ENCODE results near the gene CTR9. TPM values are rescaled to one million over a fixed set of nuclear protein-coding genes. Genes with fewer than 3 reads are reported as not detected.

CTR9 gene
- total and polyA plus RNA-seq, 11 donors = 9.4 to 28.4 (median 18.7) TPM

DNA sequence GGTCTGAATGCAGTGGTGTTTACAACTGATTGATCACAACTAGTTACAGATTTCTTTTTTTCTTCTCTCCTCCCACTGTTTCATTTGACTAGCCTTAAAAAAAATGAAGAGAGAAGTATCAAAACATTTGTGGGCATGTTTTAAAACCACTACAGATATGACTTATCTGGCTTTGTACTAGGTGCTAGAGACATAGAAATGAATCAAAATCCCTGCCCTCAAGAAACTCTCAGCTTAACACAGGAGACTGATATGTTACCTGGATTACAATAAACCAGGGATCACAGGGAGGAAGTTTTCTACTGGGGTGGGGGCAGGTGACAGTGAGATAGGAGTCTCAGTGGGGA lies 25.2 kb upstream of the CTR9 start:
- Histone ChIP-seq H3K9me3 (no peaks in the 10 kb centered on the region), H3K36me3 (no peaks in the 10 kb centered on the region), H3K27me3 (peaks cover 0 to 27% (median 0%) of the 10 kb centered on the region in 9 donors), H3K4me1 (peaks cover 0 to 14% (median 0%) of the 10 kb centered on the region in 12 donors), H3K4me3 (no peak overlapping the region), H3K27ac (no peak overlapping the region)
- TF ChIP-seq CTCF (IDR thresholded peaks at IDR 0.05) (no peak), POLR2A (IDR thresholded peaks at IDR 0.05) (no peak)
- no peak for DNase-seq
- ATAC-seq = no peak
- intact Hi-C loops (cut with DNase I) = loop anchor here in 1 of 10 donors (10.0 kb wide), 1 partner anchor 61 kb away; no protein-coding TSS in a partner anchor

DNA sequence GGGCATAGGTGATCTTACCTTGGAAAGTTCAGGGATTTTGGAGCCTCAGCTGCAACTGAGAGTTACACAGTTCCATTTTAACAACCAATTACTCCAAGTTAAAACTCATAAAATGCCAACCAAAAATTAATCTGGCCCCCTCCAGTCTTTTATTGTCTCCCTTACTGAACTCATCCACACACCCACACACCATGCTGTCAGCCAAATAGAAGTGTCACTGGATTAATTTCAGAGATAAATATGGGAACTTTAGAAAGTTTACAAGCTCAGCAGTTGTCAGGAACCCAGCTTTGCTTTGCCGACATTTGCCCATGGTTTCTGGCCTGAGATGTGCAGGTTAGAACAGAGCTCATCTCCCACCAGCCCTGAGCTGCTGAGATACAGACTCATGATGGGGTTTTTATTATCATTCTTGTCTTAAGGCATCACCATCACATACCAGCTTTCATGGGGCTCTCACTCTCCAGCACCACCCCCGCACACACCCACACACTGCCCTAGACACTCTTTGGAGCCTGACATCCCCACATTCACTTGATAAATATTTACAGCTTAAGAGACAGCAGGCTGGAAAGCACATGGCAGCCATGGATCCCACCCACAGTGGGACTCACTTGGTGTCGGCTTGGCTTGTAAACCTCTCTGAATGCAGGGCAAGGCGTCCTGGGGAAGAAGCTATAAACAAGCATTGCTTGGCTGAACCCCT lies 23.7 kb upstream of the CTR9 start:
- H3K27ac ChIP-seq = no peak overlapping the region
- peaks cover 0 to 4% (median 0%) of the 10 kb centered on the region in 12 donors for H3K9me3 ChIP-seq
- no peak overlapping the region for H3K4me3 ChIP-seq
- no peak for ATAC-seq
- intact Hi-C loops (cut with DNase I) = loop anchor here in 1 of 10 donors (10.0 kb wide), 1 partner anchor 62 kb away; no protein-coding TSS in a partner anchor
- TF ChIP-seq POLR2A (IDR thresholded peaks at IDR 0.05) (no peak), CTCF (IDR thresholded peaks at IDR 0.05) (no peak)
- H3K27me3 ChIP-seq = peaks cover 0 to 18% (median 0%) of the 10 kb centered on the region in 9 donors
- WGBS, 4 donors = 78 to 83% (median 81%) methylated on average over 4 of the region's 4 CpGs
- H3K36me3 ChIP-seq = no peaks in the 10 kb centered on the region
- H3K4me1 ChIP-seq = peaks cover 0 to 14% (median 0%) of the 10 kb centered on the region in 12 donors
- DNase-seq = no peak

GRCh38 chr11:10728154-10728553 lies 22.9 kb upstream of the CTR9 start:
- DNase-seq = no peak
- Histone ChIP-seq H3K36me3 (no peaks in the 10 kb centered on the region), H3K27me3 (peaks cover 0 to 11% (median 0%) of the 10 kb centered on the region in 9 donors), H3K4me3 (no peak overlapping the region), H3K9me3 (peaks cover 0 to 4% (median 0%) of the 10 kb centered on the region in 12 donors), H3K27ac (no peak overlapping the region), H3K4me1 (peaks cover 0 to 14% (median 0%) of the 10 kb centered on the region in 12 donors)
- WGBS, 4 donors = 86 to 94% (median 93%) methylated on average over 3 of the region's 3 CpGs
- TF ChIP-seq POLR2A (IDR thresholded peaks at IDR 0.05) (no peak), CTCF (IDR thresholded peaks at IDR 0.05) (no peak)
- intact Hi-C loops (cut with DNase I) = loop anchor here in 1 of 10 donors (10.0 kb wide), 1 partner anchor 63 kb away; no protein-coding TSS in a partner anchor
- ATAC-seq = no peak

DNA sequence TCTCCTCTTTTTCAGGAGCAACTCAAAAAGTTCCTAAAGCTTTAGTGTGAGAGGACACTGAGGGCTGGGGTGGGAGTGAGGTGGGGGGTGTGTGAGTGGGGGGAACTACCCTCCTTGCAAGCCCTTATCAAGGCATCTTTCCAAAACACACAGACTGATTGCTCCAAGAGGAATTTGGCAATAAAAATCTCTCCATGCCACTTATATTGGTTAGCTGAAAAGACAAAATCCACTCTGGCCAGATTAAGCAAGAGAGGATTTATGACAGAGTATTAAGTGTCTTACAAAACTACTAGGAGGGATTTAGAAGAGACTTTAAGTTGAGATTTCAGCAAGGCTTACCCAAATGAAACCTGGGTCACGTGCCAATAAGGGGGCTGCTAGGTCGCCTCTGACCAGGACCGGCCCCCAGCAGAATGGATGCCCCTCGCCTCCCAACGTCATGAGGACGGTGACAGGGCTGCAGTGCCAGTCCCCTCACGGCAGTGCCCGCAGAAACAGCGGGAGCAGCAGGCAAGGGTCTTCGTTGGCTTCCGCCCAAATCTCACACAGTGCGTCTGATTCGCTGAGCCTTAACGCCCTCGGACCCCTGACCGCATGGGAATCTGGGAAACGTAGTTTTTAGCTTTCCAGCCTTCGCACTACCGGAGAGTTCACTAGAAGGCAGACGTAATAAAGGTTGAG lies 22.1 kb upstream of the CTR9 start:
- ATAC-seq (no peak), DNase-seq (no peak)
- Histone ChIP-seq H3K4me3 (no peak overlapping the region), H3K27me3 (peaks cover 0 to 4% (median 0%) of the 10 kb centered on the region in 9 donors), H3K36me3 (no peaks in the 10 kb centered on the region), H3K27ac (no peak overlapping the region), H3K9me3 (peaks cover 0 to 4% (median 0%) of the 10 kb centered on the region in 12 donors), H3K4me1 (peaks cover 0 to 14% (median 0%) of the 10 kb centered on the region in 12 donors)
- no peak for TF ChIP-seq POLR2A (IDR thresholded peaks at IDR 0.05)
- TF ChIP-seq CTCF (IDR thresholded peaks at IDR 0.05) = no peak
- 41 to 53% (median 47%) methylated on average over 19 to 20 of the region's 20 CpGs for WGBS, 4 donors
- intact Hi-C loops (cut with DNase I) = loop anchor here in 1 of 10 donors (10.0 kb wide), 1 partner anchor 64 kb away; no protein-coding TSS in a partner anchor

Data from heart left ventricle (tissue), 16 donors.